Superior temporal gyrus (tissue), 1 donor: ENCODE data around the gene MAGEA8.
"Not testable (repeated sequence)": the region's sequence is repeated elsewhere in the genome, so short reads cannot be mapped to it uniquely, and the experiment has no call there.

Experiments used
- DNase-seq: peaks from one replicate; pipeline ENCODE4 v3.0.0-alpha.2; 2016; ENCODE audit errors: extremely low spot score

MAGEA8 gene

DNA sequence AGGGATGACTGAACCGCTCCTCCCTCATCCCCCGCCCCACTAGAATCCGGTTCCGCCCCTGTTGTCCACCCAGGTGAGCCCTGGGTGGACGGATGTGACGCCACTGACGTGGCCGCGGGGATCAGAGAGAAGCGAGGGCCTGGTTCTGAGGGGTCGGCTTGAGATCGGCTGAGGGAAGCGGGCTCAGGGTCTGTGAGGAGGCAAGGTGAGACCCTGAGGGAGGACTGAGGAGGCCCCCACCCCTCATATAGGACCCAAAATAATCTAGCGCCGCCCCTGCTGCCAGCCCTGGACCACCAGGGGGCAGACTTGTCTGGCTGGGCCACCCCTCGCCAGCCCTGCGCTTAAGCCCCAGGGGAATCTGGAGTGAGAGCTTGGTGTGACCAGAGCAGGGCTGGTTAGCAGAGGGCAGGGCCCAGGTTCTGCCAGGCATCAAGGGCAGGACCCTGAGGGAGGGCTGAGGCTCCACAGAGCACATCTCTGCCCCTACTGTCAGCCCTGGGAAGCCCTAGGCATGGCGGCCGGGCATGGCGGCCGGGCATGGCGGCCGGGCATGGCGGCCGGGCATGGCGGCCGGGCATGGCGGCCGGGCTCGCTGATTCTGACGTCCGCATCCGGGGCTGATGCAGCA, at the start of gene MAGEA8:
MAGEA8 (plus strand) TSS at position 103 of the 631 bp plus-strand sequence. CDS start 3,090 bp downstream, outside the sequence.
- DNase-seq, result no peak

GRCh38 chrX:149831473-149831872, 49.5 kb upstream of the MAGEA8 start:
- no peak for DNase-seq

GRCh38 chrX:149836728-149837127, 44.3 kb upstream of the MAGEA8 start:
- not testable (repeated sequence) for DNase-seq

- DNase-seq, result no peak
Observed at GRCh38 chrX:149837167-149837566, 43.8 kb upstream of the MAGEA8 start.

DNA sequence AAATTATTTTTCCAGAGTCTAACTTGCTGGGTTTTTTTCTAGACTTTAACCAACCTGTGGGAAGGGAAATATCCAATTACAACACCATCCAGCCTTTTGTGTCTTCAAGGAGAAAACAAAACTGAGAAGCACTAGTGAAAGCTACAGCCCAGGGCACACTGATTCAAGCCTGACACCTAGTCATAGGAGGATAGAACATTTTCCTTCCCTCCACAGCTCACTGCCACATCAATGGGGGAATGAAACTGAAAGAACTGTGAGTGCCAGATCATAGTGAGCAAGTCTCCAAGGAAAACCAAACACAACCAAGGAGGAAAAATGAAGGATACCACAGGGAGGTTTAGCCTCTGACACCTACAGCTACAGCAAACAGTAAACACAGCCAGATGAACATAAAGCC, 43.3 kb upstream of the MAGEA8 start:
- DNase-seq, result no peak

GRCh38 chrX:149841929-149842328, 39.1 kb upstream of the MAGEA8 start:
- DNase-seq, result no peak

DNA sequence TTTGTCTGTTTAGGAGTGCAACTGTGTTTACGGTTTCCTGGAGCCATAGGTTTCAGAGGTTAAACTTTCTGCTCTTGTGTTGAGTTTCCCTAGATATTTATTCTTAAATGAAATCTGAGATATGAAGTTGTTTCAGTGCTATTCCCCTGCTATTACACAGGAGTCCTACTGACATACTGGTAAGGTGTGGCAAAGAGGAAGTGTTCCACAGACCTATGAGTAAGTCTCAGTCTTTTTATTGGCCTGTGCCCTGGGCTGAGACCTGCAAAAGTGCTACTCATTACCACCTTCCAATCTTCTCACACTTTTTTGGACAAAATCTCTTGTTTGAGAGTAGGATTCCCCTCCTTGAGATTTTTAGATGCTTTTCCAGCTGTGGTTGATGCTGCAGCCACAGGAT, 35.6 kb upstream of the MAGEA8 start:
- no peak for DNase-seq

GRCh38 chrX:149846789-149847188, 34.2 kb upstream of the MAGEA8 start:
- DNase-seq, result no peak

DNA sequence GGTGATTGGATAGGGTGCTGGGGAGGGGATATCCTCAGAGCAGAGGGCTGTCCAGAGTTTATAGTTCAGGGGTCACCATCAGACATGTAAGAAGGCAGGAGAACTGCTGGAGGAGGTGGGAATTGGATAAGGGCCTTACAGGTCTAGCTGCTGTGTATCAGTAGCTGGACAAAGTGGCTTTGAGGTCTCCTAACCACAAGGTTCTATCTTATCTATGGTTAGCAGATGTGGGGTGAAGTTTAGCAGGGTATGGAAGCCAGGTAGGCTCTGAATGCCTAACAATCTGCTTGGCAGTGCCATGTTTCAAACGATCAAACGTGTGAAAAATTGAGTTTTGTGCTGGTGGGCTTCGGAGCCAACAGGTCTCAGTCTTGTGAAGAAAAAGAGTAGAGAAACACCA, 32.1 kb upstream of the MAGEA8 start:
- no peak for DNase-seq

DNA sequence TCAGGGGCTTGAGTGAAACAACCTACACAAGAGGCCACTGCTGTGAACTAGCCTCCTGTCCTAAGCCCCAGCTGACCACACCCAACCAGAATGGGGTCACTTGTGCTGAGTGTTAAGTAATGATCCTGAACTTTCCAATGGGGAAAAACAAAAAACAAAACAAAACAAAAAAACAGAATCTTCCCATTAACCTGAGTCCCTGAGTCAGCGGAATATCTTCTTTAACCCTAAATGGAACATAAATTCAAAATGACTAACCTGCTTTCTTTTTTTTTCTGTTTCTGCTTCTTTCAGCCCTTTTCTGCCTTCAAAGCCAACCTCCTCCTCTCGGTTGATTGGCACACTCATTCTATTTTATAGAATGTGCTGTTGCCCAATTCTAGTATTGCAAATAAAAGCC, 31.2 kb upstream of the MAGEA8 start:
- no peak for DNase-seq

DNA sequence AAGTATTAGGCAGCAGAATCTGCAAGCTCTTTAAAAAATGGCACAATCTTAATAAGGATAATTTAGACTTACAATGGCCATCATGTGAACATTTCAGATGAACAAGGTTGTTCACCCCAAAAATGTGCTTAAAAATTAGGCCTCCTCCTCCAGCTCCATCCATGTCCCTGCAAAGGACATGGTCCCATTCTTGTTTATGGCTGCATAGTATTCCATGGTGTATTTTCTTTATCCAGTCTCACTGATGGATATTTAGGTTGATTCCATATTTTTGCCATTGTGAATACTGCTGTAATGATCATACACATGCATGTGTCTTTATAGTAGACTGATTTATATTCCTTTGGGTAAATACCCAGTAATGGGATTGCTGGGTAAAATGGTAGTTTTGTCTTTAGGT, 29.1 kb upstream of the MAGEA8 start:
- no peak for DNase-seq

DNA sequence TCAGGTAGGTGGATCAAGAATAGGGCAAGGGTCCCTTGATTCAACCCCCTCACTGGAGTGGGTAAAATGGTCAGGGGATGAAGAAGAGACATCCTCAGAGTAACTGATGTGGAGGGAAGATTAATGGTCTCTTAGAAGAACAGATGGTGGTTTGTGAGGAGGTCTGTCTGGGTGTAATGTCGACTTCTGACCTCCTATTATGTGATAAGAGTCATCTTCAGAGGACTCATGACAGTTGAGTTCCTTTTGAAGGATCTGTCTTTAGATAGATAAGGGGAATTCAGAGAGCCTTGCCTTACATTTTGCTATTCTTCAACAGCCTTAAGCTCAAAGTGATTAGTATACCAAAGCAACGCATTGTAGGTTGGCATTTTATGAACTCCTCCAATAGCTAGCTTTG, 27.1 kb upstream of the MAGEA8 start:
- no peak for DNase-seq

DNA sequence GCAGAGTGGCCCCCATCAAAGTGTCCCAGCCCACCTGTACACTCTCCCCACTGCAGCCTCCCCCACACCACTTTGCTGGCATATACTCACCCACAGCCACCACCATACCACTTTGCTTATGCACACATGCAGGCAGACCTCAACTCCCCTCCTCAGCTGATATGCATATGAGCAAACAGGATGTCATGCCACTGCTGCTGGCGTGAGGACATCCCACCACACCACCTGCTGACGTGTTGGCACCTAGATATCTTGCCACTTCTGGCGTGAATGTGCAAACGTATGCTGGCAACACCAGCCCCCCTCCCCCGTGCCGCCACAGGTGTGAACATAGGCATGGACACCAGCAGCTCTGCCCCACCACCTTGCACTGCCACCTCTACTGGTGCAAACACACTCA, 22.4 kb upstream of the MAGEA8 start:
- DNase-seq, result no peak

- DNase-seq, result no peak
Observed at GRCh38 chrX:149860445-149860844, 20.5 kb upstream of the MAGEA8 start.

- no peak for DNase-seq
Observed at GRCh38 chrX:149865390-149865789, 15.6 kb upstream of the MAGEA8 start.

GRCh38 chrX:149867488-149867887, 13.5 kb upstream of the MAGEA8 start:
- no peak for DNase-seq

- DNase-seq, result no peak
Observed at GRCh38 chrX:149870840-149871239, 10.1 kb upstream of the MAGEA8 start.

DNA sequence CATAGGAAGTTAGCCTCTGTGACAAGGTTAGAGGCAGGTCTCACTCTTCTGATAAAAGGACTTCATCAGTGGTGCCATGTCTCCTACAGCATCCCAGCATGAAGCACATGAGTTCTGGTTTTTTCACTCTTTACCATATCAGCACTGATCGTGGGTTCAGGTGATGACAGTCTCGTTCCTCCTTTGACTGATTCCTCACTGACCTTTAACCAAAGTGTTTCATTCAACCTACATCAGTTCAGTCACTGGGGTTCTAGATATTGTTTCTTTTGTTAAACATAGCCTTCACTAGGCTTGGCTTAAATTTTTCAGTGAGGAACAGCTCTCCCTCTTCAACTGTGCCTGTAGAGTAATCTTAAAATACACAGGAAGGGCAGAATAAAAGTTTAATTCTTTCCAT, 9.6 kb upstream of the MAGEA8 start:
- DNase-seq, result no peak

DNA sequence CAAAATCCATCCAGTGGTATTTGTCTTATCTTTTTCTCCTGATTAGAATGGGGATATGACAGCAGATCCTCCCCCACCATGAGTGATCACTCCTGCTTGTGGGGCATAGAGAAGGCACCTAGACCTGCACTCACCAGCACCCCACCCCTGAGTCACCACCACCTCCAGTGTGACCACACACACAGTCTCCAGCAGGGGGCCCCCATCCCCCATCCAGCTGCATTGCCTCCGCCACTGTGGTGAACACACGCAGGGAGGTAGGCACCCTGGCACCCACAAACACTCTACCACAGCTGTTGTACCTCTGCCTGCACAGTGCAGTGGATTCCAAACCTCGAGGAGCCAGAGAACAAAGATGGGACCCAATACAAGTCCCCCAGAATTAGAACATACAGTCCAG, 9.0 kb upstream of the MAGEA8 start:
- DNase-seq, result no peak

DNA sequence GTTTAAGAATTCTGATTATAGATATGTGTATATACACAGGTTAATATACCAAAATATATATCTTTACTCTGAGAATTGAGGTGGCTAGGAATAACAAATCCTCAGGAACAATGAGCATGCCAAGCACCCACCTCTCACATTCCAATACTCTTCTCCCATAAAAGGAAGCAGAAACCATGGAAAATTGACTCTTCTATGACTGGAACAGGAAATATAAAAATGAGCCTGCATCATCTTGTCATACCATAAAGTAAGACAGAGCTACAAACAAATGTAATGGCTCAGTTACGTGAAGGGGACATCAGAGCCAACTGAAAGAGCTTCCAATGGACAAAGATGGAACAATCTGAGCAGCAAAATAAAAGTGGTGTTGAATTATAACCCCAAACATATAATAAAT, 3.8 kb upstream of the MAGEA8 start:
- DNase-seq, result no peak

DNA sequence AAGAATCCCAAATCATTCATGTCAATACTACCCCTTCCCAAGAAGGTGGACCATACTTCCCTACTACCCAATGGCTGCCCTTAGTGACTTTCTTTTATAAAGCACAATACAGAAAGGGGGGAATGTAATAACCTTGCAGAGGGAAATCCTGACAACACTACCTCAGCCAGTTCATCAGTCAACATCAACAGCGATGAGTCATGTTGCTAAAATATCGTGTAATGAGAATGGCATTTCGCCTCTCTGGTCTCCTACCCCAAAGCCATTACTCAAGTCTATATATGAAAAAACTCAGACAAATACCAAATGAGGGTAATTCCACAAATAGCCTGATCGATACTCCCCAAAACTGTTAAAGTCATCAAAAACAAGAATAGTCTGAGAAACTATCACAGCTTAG, 3.3 kb upstream of the MAGEA8 start:
- DNase-seq, result no peak

GRCh38 chrX:149890828-149891227, 9.8 kb downstream of the MAGEA8 start:
- DNase-seq, result not testable (repeated sequence)

GRCh38 chrX:149898554-149898953, 17.6 kb downstream of the MAGEA8 start:
- DNase-seq, result no peak
